RCC 7860 (cell line): ENCODE data around the gene CEP250.
A peak's percentile ranks its signal among the peaks of the same experiment; 100 is the strongest.
"Not testable (repeated sequence)": the region's sequence is repeated elsewhere in the genome, so short reads cannot be mapped to it uniquely, and the experiment has no call there.

Source experiments
- DNase-seq: peaks from one replicate; pipeline ENCODE4 v3.0.0-alpha.2; 2015; ENCODE audit warnings: low spot score
- FAIRE-seq: peaks from 2 replicates; lab custom pipeline; 2012; peaks lifted over from hg19 to GRCh38; lab: Jason Lieb, UNC

CEP250 gene

GRCh38 chr20:35453647-35454046 is 1.8 kb upstream of the CEP250 start:
- FAIRE-seq (no peak), DNase-seq (no peak)

GRCh38 chr20:35456700-35457099 is 1.3 kb downstream of the CEP250 start:
- DNase-seq, FAIRE-seq: not testable (repeated sequence)

- DNase-seq, FAIRE-seq: not testable (repeated sequence)
These were observed 2.1 kb downstream of the CEP250 start for GRCh38 chr20:35457539-35457938.

- FAIRE-seq: no peak
These were observed 3.0 kb downstream of the CEP250 start for GRCh38 chr20:35458388-35458787.

GRCh38 chr20:35461620-35462019 is 6.2 kb downstream of the CEP250 start:
- DNase-seq (no peak), FAIRE-seq (no peak)

More at GRCh38 chr20:35458388-35458787, 3.0 kb downstream of the CEP250 start:
- DNase-seq: no peak

- FAIRE-seq: no peak
- no peak for DNase-seq
These were observed 7.0 kb downstream of the CEP250 start for GRCh38 chr20:35462351-35462750.

GRCh38 chr20:35463455-35464300 is 8.3 kb downstream of the CEP250 start:
- FAIRE-seq (peak; percentile 57), DNase-seq (peak; percentile 57)

GRCh38 chr20:35465976-35466375 is 10.6 kb downstream of the CEP250 start:
- DNase-seq: no peak
- no peak for FAIRE-seq

GRCh38 chr20:35466856-35467255 is 11.5 kb downstream of the CEP250 start:
- no peak for FAIRE-seq

GRCh38 chr20:35467339-35468224 is 12.2 kb downstream of the CEP250 start:
- DNase-seq (peak; percentile 16), FAIRE-seq (no peak)

More at GRCh38 chr20:35466856-35467255, 11.5 kb downstream of the CEP250 start:
- no peak for DNase-seq

GRCh38 chr20:35468671-35469334 is 13.4 kb downstream of the CEP250 start:
- DNase-seq: no peak
- FAIRE-seq: no peak

- FAIRE-seq: no peak
- no peak for DNase-seq
These were observed 16.8 kb downstream of the CEP250 start for GRCh38 chr20:35472209-35472608.

- FAIRE-seq: no peak
These were observed 18.3 kb downstream of the CEP250 start for GRCh38 chr20:35473684-35474083.

GRCh38 chr20:35474303-35474871 is 19.0 kb downstream of the CEP250 start:
- FAIRE-seq: no peak
- DNase-seq: no peak

More at GRCh38 chr20:35473684-35474083, 18.3 kb downstream of the CEP250 start:
- no peak for DNase-seq

- FAIRE-seq (no peak), DNase-seq (no peak)
These were observed 20.9 kb downstream of the CEP250 start for GRCh38 chr20:35476288-35476687.

- FAIRE-seq: no peak
- no peak for DNase-seq
These were observed 23.5 kb downstream of the CEP250 start for GRCh38 chr20:35478804-35479472.

GRCh38 chr20:35479798-35480197 is 24.4 kb downstream of the CEP250 start:
- FAIRE-seq (no peak), DNase-seq (no peak)

GRCh38 chr20:35487479-35487878 is 32.1 kb downstream of the CEP250 start:
- FAIRE-seq: no peak
- no peak for DNase-seq

- FAIRE-seq (no peak), DNase-seq (no peak)
These were observed 34.3 kb downstream of the CEP250 start for GRCh38 chr20:35489717-35490116.

- no peak for DNase-seq
- FAIRE-seq: no peak
These were observed 35.4 kb downstream of the CEP250 start for GRCh38 chr20:35490736-35491181.
